SU-DHL-6 (cell line): ENCODE data around the gene ACOX3.

Source experiments
- H2AFZ ChIP-seq: fragments of 200-600 bp; sonication (generic); 2 replicates; pipeline ENCODE4 v1.6.1; 2014; ENCODE audit warnings: low read depth, mild to moderate bottlenecking, moderate library complexity, mixed read lengths, antibody characterized with exemption, low read length; ENCODE audit not compliant: severe bottlenecking
- H3F3A ChIP-seq: fragments of 200-600 bp; shearing (Covaris generic); 2 replicates; pipeline ENCODE4 v1.6.0; 2016; ENCODE audit warnings: antibody characterized with exemption, mild to moderate bottlenecking; ENCODE audit not compliant: insufficient read depth
- H3K27ac ChIP-seq: fragments of 200-600 bp; sonication (generic); 2 replicates; pipeline ENCODE4 v1.5.1; 2016; ENCODE audit warnings: low read depth, mild to moderate bottlenecking, low read length, moderate library complexity, mixed read lengths
- H3K27me3 ChIP-seq: fragments of 200-600 bp; sonication (generic), shearing (Covaris generic); 2 replicates; pipeline ENCODE4 v1.6.0; 2014; ENCODE audit warnings: mild to moderate bottlenecking, low read length
- H3K36me3 ChIP-seq: fragments of 200-600 bp; sonication (generic); 2 replicates; pipeline ENCODE4 v1.6.1; 2014; ENCODE audit warnings: mild to moderate bottlenecking, low read length, mixed read lengths
- H3K4me2 ChIP-seq: fragments of 300-600, 200-600 bp; shearing (Covaris generic), sonication (generic); 2 replicates; pipeline ENCODE4 v1.6.0; 2014; ENCODE audit warnings: low read length, low read depth, mild to moderate bottlenecking; ENCODE audit not compliant: poor library complexity, severe bottlenecking
- H3K4me3 ChIP-seq: fragments of 200-600 bp; sonication (generic); 2 replicates; pipeline ENCODE4 v1.5.1; 2014; ENCODE audit warnings: antibody characterized with exemption, low read length, mild to moderate bottlenecking, mixed read lengths; ENCODE audit not compliant: insufficient read depth, poor library complexity, severe bottlenecking
- H3K79me2 ChIP-seq: fragments of 200-600 bp; sonication (generic); 2 replicates; pipeline ENCODE4 v1.6.1; 2014; ENCODE audit warnings: mild to moderate bottlenecking, low read length, moderate library complexity; ENCODE audit not compliant: insufficient read depth
- H3K9ac ChIP-seq: fragments of 200-600 bp; sonication (generic); 2 replicates; pipeline ENCODE4 v1.7.0; 2014; ENCODE audit warnings: mild to moderate bottlenecking, low read length
- H3K9me2 ChIP-seq: fragments of 200-600 bp; sonication (generic); replicated peaks from 2 replicates; pipeline ENCODE4 v1.6.1; 2014; ENCODE audit warnings: low read length; ENCODE audit not compliant: insufficient read depth
- H3K9me3 ChIP-seq: fragments of 200-600 bp; sonication (generic); 2 replicates; pipeline ENCODE4 v1.6.1; 2014; ENCODE audit warnings: low read length, mixed read lengths; ENCODE audit not compliant: insufficient read depth
- H4K20me1 ChIP-seq: fragments of 200-600 bp; sonication (generic); 2 replicates; pipeline ENCODE4 v1.6.1; 2014; ENCODE audit warnings: low read depth, mild to moderate bottlenecking, antibody characterized with exemption, low read length, moderate library complexity, mixed read lengths
- EZH2phosphoT487 ChIP-seq: fragments of 200-600 bp; sonication (generic), shearing (Covaris generic); conservative IDR thresholded peaks from 2 replicates; pipeline ENCODE4 v1.6.1; 2018; ENCODE audit warnings: mild to moderate bottlenecking, antibody characterized with exemption, low read length, moderate library complexity, mixed read lengths
- TF ChIP-seq, protein P1 (sequence below): fragments of 200-600 bp; sonication (generic); IDR thresholded peaks from one replicate; pipeline ENCODE4 v1.5.1; 2017; ENCODE audit warnings: antibody characterized with exemption, mild to moderate bottlenecking, low read length, moderate library complexity; ENCODE audit not compliant: insufficient read depth, poor library complexity, severe bottlenecking

ACOX3 gene

DNA sequence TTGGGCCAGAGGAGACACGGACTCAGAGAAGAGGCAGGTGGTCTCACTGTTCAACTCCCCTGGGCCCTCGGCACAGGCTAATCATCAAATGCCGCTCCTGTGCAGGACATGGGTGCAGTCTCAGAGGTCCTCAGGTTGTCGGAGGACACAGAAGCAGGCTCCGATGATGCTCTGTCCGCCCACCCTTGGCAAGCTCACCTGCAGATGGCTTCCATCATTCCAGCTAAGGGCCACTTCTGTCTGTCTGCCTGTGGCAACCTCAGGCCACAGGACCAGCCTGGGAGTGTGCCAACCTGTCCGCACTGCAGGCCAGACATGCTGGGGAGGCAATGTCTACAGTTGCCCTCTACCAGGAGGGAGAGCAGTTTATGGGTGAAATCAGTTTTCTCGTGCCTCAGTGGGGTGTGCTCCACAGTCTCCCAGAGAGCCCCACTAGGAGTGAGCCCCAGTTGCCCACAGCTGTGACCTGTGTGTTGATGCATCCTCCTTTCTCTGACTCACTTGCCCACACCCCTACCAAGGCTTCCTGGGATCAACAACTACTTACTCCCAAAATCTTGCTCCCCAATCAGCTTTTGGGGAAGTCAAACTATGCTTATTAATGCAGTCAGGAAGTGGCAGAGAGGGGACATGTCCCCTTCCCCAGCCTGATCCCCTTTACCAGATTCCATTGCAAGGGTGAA, 115.1 kb downstream of the ACOX3 start:
- Histone ChIP-seq H3K4me2 (no peak overlapping the region), H2AFZ (no peak overlapping the region), H3F3A (no peaks in the 10 kb centered on the region), H3K9me3 (no peaks in the 10 kb centered on the region), H3K27me3 (no peaks in the 10 kb centered on the region), H3K36me3 (no peaks in the 10 kb centered on the region), H3K79me2 (no peaks in the 10 kb centered on the region), H3K9ac (no peak overlapping the region), H4K20me1 (no peaks in the 10 kb centered on the region), H3K4me3 (no peak overlapping the region), H3K9me2 (no peaks in the 10 kb centered on the region), H3K27ac (no peak overlapping the region)
- TF ChIP-seq EZH2phosphoT487 = no peak
- TF ChIP-seq, protein P1, sequence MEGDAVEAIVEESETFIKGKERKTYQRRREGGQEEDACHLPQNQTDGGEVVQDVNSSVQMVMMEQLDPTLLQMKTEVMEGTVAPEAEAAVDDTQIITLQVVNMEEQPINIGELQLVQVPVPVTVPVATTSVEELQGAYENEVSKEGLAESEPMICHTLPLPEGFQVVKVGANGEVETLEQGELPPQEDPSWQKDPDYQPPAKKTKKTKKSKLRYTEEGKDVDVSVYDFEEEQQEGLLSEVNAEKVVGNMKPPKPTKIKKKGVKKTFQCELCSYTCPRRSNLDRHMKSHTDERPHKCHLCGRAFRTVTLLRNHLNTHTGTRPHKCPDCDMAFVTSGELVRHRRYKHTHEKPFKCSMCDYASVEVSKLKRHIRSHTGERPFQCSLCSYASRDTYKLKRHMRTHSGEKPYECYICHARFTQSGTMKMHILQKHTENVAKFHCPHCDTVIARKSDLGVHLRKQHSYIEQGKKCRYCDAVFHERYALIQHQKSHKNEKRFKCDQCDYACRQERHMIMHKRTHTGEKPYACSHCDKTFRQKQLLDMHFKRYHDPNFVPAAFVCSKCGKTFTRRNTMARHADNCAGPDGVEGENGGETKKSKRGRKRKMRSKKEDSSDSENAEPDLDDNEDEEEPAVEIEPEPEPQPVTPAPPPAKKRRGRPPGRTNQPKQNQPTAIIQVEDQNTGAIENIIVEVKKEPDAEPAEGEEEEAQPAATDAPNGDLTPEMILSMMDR = no peak

DNA sequence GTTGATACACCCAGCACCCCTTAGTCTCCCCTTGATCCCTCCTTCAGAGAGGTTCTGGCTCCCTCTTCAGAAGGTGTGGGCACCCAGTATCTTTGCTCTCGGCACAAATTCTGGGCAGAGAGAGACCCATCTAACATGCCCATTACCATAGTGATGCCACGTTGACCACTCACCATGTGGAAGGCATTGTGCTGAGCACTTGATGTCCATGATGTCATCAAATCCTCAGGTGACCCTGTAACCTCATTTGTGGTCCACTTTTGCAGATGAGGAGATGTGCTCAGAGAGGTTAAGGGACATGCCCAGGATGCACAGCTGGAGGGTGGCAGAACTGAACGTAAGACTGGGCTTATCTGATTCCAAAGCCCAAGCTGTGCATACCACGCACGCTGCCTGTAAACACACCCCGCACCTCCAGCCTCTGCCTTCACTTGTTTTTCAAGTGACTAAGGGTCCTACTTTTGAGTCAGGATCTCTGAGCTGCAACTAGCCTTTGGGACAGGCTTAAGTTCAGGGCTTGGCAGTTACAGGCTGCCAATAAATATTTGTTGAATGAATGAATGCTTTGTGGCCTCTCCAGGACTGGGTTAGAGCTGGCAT, 115.8 kb downstream of the ACOX3 start:
- TF ChIP-seq, protein P1 = no peak
- TF ChIP-seq EZH2phosphoT487 = no peak
- Histone ChIP-seq H4K20me1 (no peaks in the 10 kb centered on the region), H3K9me2 (no peaks in the 10 kb centered on the region), H3F3A (no peaks in the 10 kb centered on the region), H3K79me2 (no peaks in the 10 kb centered on the region), H3K27ac (no peak overlapping the region), H3K9ac (no peak overlapping the region), H3K27me3 (no peaks in the 10 kb centered on the region), H2AFZ (no peak overlapping the region), H3K4me2 (no peak overlapping the region), H3K36me3 (no peaks in the 10 kb centered on the region), H3K4me3 (no peak overlapping the region), H3K9me3 (no peaks in the 10 kb centered on the region)

DNA sequence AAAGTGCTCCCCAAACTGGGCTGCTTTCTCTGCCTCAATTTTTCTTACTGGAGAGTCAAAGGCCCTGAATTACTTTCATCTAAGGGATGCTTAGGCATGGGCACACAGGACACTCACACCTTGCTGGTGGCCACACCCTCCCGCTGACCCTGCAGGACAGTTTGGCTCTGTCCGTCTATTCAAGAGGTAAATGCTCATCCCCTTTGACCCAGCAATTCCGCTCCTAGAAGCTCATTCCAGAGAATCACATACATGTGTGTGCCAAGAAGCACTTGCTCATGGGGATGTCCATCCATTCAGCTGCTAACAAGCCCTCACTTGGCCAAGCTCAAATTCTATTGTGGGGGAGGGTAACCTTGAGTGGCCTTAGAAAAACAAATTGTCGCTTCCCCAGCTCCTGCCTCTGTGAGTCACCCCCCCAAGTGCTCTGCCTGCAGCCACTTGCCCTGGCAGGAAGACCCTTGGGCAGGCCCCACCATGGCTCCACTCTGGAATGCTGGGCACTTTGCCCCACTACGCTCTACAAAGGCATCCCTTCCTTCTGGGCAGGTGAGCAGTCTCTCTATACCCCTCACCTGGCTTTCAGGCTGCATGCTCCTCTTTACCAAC, 116.5 kb downstream of the ACOX3 start:
- no peaks in the 10 kb centered on the region for H3K27me3 ChIP-seq
- H3K4me3 ChIP-seq = no peak overlapping the region
- H3F3A ChIP-seq = no peaks in the 10 kb centered on the region
- H3K79me2 ChIP-seq = no peaks in the 10 kb centered on the region
- TF ChIP-seq, protein P1 = no peak
- TF ChIP-seq EZH2phosphoT487 = no peak
- no peaks in the 10 kb centered on the region for H4K20me1 ChIP-seq
- no peak overlapping the region for H2AFZ ChIP-seq
- H3K9ac ChIP-seq = no peak overlapping the region
- H3K36me3 ChIP-seq = no peaks in the 10 kb centered on the region
- no peak overlapping the region for H3K4me2 ChIP-seq
- no peaks in the 10 kb centered on the region for H3K9me3 ChIP-seq
- H3K27ac ChIP-seq = no peak overlapping the region
- H3K9me2 ChIP-seq = no peaks in the 10 kb centered on the region
